22Rv1 (cell line): Measurements from ENCODE around the gene ASNS.

Experiments used
- CTCF ChIP-seq: fragments of 450-650 bp; IDR thresholded peaks from 2 replicates; pipeline ENCODE4 v1.5.1; 2017; ENCODE audit warnings: mild to moderate bottlenecking
- ZFX ChIP-seq: fragments of 450-650 bp; IDR thresholded peaks from 2 replicates; pipeline ENCODE4 v1.6.1; 2017; ENCODE audit warnings: antibody characterized with exemption, borderline replicate concordance

GRCh38 chr7:97835296-97836138, 36.7 kb downstream of the ASNS start:
- peak; percentile 86 for TF ChIP-seq CTCF
- TF ChIP-seq ZFX, result no peak
